ENCODE data around the gene RNF44.

RNF44 gene

DNA sequence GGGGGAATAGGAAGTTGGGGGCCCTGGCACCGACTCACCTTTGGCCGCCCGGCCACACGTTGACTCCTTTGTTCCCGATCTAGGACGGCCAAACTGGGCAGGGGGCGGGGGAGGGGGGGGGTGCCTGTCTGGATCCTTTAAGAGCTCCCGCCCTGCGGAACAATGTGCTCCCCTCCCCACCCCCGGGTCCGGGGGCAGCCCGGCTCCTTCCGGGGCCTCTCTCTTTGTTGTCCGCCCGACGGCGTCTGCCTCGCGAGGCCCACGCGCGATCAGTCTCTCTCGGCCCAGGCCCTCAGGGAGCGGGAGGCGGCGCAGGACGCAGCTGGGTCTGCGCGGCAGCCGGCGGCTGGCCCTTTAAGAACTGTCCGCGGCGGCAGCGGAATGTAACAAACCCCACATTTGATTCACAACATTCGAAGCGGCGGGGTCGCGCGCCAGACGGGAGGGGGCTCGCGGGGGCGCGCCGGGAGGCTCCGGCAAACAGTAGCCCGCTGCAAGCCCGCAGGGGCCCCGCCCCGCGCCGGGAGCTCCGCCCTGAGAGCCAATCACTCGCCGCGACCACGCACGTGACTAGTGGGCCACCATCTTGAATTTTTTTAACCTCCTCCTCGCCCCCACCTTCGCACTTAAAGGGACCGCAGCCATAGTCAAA is at the start of gene RNF44:
Gene RNF44 (minus strand): TSS at position 501 of the 652 bp plus-strand sequence. CDS start 4,930 bp downstream, outside the sequence.
- DNase-seq (ENCODE audit: low spot score): peak; percentile 96

- DNase-seq (ENCODE audit: low spot score): no peak
These were observed 45.9 kb upstream of the RNF44 start for GRCh38 chr5:176583076-176583475.

- DNase-seq (ENCODE audit: low spot score): no peak
These were observed 44.2 kb upstream of the RNF44 start for GRCh38 chr5:176581361-176581760.

DNA sequence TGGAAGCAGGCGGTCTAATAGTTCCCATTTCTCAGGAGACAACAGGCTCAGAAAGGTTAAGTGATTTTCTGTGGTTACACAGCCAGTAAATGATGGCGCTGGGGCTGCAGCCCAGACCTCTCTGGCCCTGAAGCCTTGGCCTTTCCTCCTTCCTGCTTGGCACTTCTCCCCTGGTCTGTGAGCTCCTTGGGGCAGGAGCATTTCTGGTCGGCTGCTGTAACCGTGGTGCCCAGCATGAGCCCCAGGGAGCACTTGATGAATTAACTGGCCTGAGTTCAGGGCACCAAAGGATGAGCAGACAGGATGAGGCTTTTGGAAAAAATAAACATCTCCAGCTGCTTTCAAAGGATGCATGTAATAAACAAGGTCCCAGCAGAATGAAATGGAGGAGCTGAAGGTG is 42.1 kb upstream of the RNF44 start:
- no peak for DNase-seq (ENCODE audit: low spot score)

- DNase-seq (ENCODE audit: low spot score): peak; percentile 92
These were observed 41.2 kb upstream of the RNF44 start for GRCh38 chr5:176578391-176578808.

GRCh38 chr5:176577312-176578176 is 40.3 kb upstream of the RNF44 start:
- DNase-seq (ENCODE audit: low spot score): no peak

GRCh38 chr5:176575488-176576422 is 38.6 kb upstream of the RNF44 start:
- no peak for DNase-seq (ENCODE audit: low spot score)

GRCh38 chr5:176575066-176575465 is 37.9 kb upstream of the RNF44 start:
- DNase-seq (ENCODE audit: low spot score): no peak

- no peak for DNase-seq (ENCODE audit: low spot score)
These were observed 37.0 kb upstream of the RNF44 start for GRCh38 chr5:176574297-176574591.

- DNase-seq (ENCODE audit: low spot score): peak; percentile 85
These were observed 36.5 kb upstream of the RNF44 start for GRCh38 chr5:176573564-176574296.

DNA sequence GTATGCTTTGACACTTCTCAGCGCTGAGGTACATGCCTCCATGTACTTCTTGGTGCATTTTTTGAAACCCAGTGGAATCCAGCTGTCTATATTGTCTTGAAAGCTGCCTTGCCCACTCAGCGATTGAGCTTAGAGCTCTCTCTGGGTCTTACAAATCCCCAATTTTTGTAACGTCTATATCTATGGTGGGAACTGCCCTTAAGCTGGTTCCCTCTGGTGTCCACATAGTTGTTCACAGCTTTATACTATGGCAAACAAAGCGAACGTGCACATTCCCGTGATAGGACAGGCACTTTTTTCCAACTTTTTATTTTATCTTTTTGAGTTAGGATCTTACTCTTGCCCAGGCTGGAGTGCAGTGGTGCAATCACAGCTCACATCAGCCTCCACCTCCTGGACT is 32.8 kb upstream of the RNF44 start:
- no peak for DNase-seq (ENCODE audit: low spot score)

- DNase-seq (ENCODE audit: low spot score): no peak
These were observed 31.5 kb upstream of the RNF44 start for GRCh38 chr5:176568657-176569056.

- DNase-seq (ENCODE audit: low spot score): no peak
These were observed 28.6 kb upstream of the RNF44 start for GRCh38 chr5:176565760-176566288.

DNA sequence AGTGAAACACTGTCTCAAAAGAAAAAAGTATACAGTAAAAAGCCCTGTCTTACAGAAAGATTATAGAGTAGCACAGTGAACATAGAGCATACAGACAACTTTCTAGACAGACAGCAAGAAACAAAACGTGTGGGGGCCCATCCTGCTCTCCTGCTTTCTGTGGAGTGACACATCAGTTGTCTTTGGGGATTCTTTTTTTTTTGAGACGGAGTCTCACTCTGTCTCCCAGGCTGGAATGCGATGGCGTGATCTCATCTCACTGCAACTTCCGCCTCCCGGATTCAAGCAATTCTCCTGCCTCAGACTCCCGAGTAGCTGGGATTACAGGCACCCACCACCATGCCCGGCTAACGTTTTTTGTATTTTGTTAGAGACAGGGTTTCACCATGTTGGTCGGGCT is 26.8 kb upstream of the RNF44 start:
- no peak for DNase-seq (ENCODE audit: low spot score)

GRCh38 chr5:176562189-176562588 is 25.0 kb upstream of the RNF44 start:
- no peak for DNase-seq (ENCODE audit: low spot score)

- DNase-seq (ENCODE audit: low spot score): no peak
These were observed 24.1 kb upstream of the RNF44 start for GRCh38 chr5:176561259-176561658.

DNA sequence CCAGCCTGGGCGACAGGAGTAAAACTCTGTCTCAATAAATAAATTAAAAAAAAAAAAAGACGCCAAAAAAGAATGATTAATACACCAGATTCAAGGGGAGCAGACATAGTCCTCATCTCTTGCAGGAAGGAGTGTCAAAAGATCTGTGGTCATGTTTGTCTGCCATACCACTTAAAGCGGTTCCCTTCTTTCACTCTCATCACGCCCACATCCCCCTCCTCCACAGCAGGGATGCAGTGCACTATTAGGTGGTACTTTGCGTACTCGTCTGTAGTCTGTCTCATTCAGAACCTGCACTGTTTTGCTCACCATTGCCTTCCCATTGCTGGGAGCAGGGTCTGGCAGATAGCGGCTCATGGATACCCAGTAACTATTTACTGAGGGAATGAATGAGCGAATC is 23.2 kb upstream of the RNF44 start:
- DNase-seq (ENCODE audit: low spot score): no peak

- no peak for DNase-seq (ENCODE audit: low spot score)
These were observed 22.5 kb upstream of the RNF44 start for GRCh38 chr5:176559683-176560082.

- DNase-seq (ENCODE audit: low spot score): no peak
These were observed 20.6 kb upstream of the RNF44 start for GRCh38 chr5:176557846-176558245.

DNA sequence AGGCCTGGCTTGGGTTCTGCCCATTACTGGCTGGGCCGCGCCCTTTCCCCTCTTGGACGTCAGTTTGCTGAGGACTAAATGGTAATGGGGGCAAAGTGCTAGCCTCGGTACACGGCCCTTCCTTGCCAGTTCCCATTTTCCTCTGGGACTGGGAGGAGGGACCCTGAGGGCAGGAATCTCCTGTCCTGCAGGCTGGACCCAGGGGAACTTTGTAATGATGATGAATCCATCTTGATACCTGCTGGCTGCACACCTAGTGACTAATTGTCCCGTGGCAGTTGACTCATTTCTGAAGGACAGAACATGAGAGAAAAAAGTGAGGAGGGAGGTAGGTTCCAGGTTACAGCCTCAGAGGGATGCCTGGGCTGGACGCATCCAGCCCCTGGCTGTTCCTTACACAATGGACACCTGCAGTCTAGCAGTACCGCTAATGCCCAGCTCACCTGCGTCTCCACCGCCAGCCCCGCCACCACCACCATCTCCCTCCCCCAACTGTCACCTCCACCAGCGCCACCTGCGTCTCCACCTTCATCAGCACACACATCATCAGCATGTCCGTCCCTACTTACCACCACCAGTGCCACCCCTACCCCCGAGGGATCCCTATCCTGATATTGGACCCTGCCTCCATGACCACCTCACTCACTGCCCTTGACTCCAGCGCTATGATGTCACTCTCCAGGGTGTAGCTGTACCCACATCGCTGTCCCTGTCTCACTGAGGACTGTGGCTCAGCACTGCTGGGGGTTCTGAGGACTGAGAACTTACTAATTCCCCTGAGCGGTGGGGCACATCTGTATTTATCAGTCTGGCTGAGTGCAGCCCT is 16.3 kb upstream of the RNF44 start:
- no peak for DNase-seq (ENCODE audit: low spot score)
